ES-I3 (cell line): ENCODE measurements around the gene MBD5.

Source experiments
- H3K36me3 ChIP-seq: 2 replicates; pipeline ENCODE4 v1.6.1; 2013; ENCODE audit warnings: mild to moderate bottlenecking, low read length, control low read depth, moderate library complexity; ENCODE audit not compliant: insufficient read depth
- H3K4me1 ChIP-seq: 2 replicates; pipeline ENCODE4 v1.6.1; 2013; ENCODE audit warnings: mild to moderate bottlenecking, control low read depth, low read length; ENCODE audit not compliant: insufficient read depth
- H3K9ac ChIP-seq: 2 replicates; pipeline ENCODE4 v1.6.1; 2013; ENCODE audit warnings: low read depth, mild to moderate bottlenecking, low read length, moderate library complexity
- H3K9me3 ChIP-seq: 2 replicates; pipeline ENCODE4 v1.6.1; 2013; ENCODE audit warnings: mild to moderate bottlenecking, low read length, moderate library complexity; ENCODE audit not compliant: control insufficient read depth, insufficient read depth

The MBD5 gene

GRCh38 chr2:148299616-148300015 lies 278.7 kb downstream of the MBD5 start:
- Histone ChIP-seq H3K9me3 (no peaks in the 10 kb centered on the region), H3K9ac (no peak overlapping the region), H3K36me3 (no peaks in the 10 kb centered on the region), H3K4me1 (peaks cover 32% of the 10 kb centered on the region)

- no peaks in the 10 kb centered on the region for H3K36me3 ChIP-seq
- H3K9me3 ChIP-seq, result no peaks in the 10 kb centered on the region
- peaks cover 37% of the 10 kb centered on the region for H3K4me1 ChIP-seq
- H3K9ac ChIP-seq, result no peak overlapping the region
These were observed 279.7 kb downstream of the MBD5 start for GRCh38 chr2:148300544-148300943.

- H3K4me1 ChIP-seq, result peaks cover 41% of the 10 kb centered on the region
These were observed 280.5 kb downstream of the MBD5 start for GRCh38 chr2:148301362-148301761.

DNA sequence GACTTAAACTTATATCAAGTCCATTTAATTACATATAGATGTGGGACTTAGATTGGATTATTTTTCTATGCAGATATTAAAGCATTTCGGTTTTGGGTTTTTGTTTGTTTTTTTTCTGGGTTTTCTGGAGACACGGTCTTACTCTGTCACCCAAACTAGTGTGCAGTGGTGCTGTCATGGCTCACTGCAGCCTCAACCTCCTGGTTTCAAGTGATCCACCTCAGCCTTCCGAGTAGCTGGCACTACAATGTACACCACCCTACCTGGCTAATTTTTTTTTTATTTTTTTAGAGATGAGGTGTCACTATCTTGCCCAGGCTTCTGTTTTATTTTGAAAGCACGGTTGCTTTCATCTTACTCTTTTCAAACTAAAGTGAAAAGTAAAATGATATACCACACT lies 281.6 kb downstream of the MBD5 start:
- H3K36me3 ChIP-seq, result no peaks in the 10 kb centered on the region
- H3K9ac ChIP-seq, result no peak overlapping the region
- peaks cover 40% of the 10 kb centered on the region for H3K4me1 ChIP-seq
- no peaks in the 10 kb centered on the region for H3K9me3 ChIP-seq

More at GRCh38 chr2:148301362-148301761, 280.5 kb downstream of the MBD5 start:
- Histone ChIP-seq H3K9me3 (no peaks in the 10 kb centered on the region), H3K9ac (no peak overlapping the region), H3K36me3 (no peaks in the 10 kb centered on the region)

DNA sequence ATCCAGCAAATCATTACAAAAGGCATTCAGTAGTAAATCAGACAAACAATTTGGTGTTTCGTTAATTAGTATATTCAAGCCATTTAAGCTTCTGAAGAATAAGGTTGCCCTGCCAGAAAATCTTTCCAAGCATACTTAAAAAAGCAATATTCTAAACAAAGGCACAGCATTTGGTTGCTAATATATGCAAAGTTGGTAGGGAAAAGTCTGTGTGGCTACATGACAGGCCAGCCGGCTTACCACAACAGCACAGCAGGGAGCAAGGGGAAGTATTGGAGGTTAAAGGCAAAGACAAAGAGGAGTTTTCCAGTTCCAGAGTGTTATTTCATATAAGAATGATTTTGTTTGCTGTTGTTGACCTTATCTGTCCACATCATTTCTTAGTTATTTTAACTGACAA lies 282.3 kb downstream of the MBD5 start:
- Histone ChIP-seq H3K36me3 (no peaks in the 10 kb centered on the region), H3K9me3 (no peaks in the 10 kb centered on the region), H3K9ac (no peak overlapping the region), H3K4me1 (peaks cover 34% of the 10 kb centered on the region)

DNA sequence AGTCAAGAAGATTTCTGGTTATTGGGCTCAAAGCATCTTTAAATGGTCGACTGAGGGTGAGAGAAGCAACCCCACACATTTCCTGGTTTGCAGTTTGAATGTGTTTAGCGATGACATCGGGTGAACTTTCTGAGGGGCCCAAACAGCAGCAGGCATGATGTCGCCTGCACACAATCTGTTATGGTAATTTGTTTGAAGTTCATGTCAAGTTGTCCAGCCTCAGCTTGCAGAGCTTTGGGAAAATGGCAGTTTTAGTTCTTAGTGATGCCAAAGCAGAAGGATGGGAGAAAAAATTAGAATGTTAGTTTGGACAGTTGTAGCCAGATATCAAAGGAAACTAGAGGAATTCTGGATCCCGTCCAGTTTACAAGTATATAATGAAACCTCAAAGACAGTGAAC lies 284.6 kb downstream of the MBD5 start:
- Histone ChIP-seq H3K9ac (no peak overlapping the region), H3K4me1 (peaks cover 34% of the 10 kb centered on the region), H3K9me3 (no peaks in the 10 kb centered on the region), H3K36me3 (no peaks in the 10 kb centered on the region)

DNA sequence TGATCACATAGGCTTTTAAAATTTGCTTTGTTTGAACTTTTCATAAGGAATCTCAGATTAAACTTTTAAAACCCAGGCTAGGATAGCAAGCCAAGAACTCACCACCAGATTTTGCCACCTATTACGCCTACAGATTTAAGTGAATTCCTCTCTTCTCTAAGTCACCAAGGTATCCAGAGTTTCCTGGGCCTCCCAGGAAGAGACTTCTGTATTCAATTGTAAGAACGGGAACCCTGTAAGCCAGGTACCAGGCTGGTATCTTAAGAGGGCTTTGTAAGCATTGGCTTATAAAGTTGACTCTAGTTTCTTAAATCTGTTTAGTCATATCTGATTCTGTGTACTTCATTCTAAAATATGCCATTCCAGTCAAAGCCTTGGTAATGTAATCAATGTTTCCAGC lies 285.1 kb downstream of the MBD5 start:
- Histone ChIP-seq H3K4me1 (peaks cover 34% of the 10 kb centered on the region), H3K9me3 (no peaks in the 10 kb centered on the region), H3K9ac (no peak overlapping the region), H3K36me3 (no peaks in the 10 kb centered on the region)

- no peaks in the 10 kb centered on the region for H3K9me3 ChIP-seq
- no peaks in the 10 kb centered on the region for H3K36me3 ChIP-seq
- H3K9ac ChIP-seq, result no peak overlapping the region
- no peaks in the 10 kb centered on the region for H3K4me1 ChIP-seq
These were observed 296.7 kb downstream of the MBD5 start for GRCh38 chr2:148317598-148317997.

- H3K9me3 ChIP-seq, result no peaks in the 10 kb centered on the region
- H3K9ac ChIP-seq, result no peak overlapping the region
- no peaks in the 10 kb centered on the region for H3K4me1 ChIP-seq
- H3K36me3 ChIP-seq, result no peaks in the 10 kb centered on the region
These were observed 317.6 kb downstream of the MBD5 start for GRCh38 chr2:148338541-148338940.

DNA sequence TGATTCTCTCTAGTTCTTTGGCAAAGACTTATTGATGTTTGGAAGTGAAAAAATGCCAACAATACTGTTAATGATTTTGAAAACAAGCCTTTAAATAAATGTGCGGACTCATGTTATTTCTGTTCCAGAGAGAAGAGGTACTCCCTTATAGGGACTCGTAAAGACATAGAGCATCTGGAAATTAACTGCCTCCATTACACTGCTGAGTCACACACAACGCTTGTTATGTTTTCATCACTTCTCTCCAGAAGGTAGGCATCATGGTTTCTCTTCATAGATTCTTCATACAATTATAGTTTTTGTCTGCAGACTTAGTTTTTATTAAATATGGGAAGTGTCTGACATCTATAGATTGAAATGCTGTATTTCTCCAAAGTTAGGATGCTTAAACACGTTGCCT lies 321.2 kb downstream of the MBD5 start:
- Histone ChIP-seq H3K4me1 (no peaks in the 10 kb centered on the region), H3K9ac (no peak overlapping the region), H3K9me3 (no peaks in the 10 kb centered on the region), H3K36me3 (no peaks in the 10 kb centered on the region)

DNA sequence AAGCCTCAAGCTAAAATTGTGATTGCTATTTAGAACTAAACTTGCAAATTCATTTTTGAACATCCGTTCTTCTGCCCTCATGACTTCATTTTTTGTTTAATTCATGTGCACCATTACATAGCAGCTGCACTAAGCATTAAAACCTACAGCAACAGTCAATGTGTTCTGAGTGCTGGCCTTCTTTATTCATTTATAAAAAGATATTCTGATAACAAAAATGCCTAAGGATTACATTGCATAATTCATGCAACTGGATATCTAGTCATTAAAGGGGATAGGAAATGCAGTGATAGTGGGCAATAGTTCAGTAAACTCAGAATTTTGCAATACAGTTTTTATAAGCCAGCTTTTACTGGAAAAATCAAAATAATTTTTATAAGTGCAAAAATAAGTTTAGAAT lies 329.3 kb downstream of the MBD5 start:
- Histone ChIP-seq H3K9me3 (no peaks in the 10 kb centered on the region), H3K9ac (no peak overlapping the region), H3K36me3 (no peaks in the 10 kb centered on the region), H3K4me1 (no peaks in the 10 kb centered on the region)

DNA sequence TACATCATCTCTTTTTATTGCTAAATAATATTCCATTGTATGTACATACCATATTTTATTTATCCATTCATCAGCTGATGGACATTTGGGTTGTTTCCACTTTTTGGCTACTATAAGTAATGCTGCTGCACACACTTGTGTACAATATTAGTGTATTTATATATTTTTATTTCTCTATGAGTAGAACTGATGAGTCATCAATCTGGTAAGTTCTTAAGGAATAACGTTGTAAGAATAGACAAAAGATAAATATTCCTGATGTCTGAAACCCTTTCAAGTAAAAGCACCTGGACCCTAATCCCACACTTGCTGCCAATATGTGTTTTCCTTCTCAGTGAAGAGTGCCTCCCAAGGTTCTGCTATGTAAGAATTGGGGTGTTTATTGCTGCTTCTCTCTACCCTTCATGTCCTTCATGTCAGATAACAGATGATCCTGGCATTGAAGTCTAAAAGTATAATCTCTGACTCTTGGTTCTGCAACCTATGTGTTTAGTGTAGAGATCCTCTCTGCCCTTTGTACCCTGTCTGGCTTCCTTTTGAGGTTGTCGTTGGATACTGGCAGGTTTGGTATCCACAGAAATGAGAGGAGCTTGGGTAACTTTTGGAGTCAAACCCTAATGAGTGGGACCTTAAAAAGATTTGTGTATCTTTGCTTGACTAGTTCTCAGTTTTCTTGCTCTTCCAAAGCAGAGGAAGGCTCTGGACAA lies 330.7 kb downstream of the MBD5 start:
- Histone ChIP-seq H3K4me1 (no peaks in the 10 kb centered on the region), H3K9me3 (no peaks in the 10 kb centered on the region), H3K36me3 (no peaks in the 10 kb centered on the region), H3K9ac (no peak overlapping the region)

- no peaks in the 10 kb centered on the region for H3K36me3 ChIP-seq
- H3K9ac ChIP-seq, result no peak overlapping the region
- H3K9me3 ChIP-seq, result no peaks in the 10 kb centered on the region
- peaks cover 14% of the 10 kb centered on the region for H3K4me1 ChIP-seq
These were observed 337.5 kb downstream of the MBD5 start for GRCh38 chr2:148358375-148358774.

- H3K9me3 ChIP-seq, result no peaks in the 10 kb centered on the region
- H3K9ac ChIP-seq, result no peak overlapping the region
- H3K4me1 ChIP-seq, result peaks cover 14% of the 10 kb centered on the region
These were observed 339.8 kb downstream of the MBD5 start for GRCh38 chr2:148360662-148361061.

GRCh38 chr2:148362144-148362796 lies 341.4 kb downstream of the MBD5 start:
- Histone ChIP-seq H3K9me3 (no peaks in the 10 kb centered on the region), H3K4me1 (peaks cover 14% of the 10 kb centered on the region), H3K36me3 (no peaks in the 10 kb centered on the region), H3K9ac (no peak overlapping the region)

More at GRCh38 chr2:148360662-148361061, 339.8 kb downstream of the MBD5 start:
- no peaks in the 10 kb centered on the region for H3K36me3 ChIP-seq
